WTC11 (cell line): Measurements from ENCODE around the gene MYH1. TPM values are rescaled to one million over a fixed set of nuclear protein-coding genes. Genes with fewer than 3 reads are reported as not detected.

Source experiments
- ATAC-seq: fragments of 200-7000 bp; cut with Tn5 transposase; 2 replicates; pipeline ENCODE4 v1.10.0; 2021; ENCODE audit warnings: mild to moderate bottlenecking, moderate library complexity
- CTCF ChIA-PET: fragments of 300-600 bp; sonication (Branson Sonifier 250); formaldehyde crosslinking; loops from one replicate; lab custom pipeline; 2021; ENCODE audit warnings: antibody characterized with exemption; lab: Charles Lee
- POLR2A ChIA-PET: fragments of 350-600 bp; sonication (Branson Sonifier 250); formaldehyde crosslinking; loops from one replicate; lab custom pipeline; 2021; ENCODE audit warnings: antibody characterized with exemption; lab: Charles Lee
- DNase-seq: peaks from one replicate; pipeline ENCODE4 v3.0.0; 2021; ENCODE audit warnings: low spot score
- H3K27ac Mint-ChIP-seq: 2 replicates; pipeline ENCODE4 v1.8.0; 2021; ENCODE audit warnings: mixed read lengths
- H3K27me3 Mint-ChIP-seq: 2 replicates; pipeline ENCODE4 v1.8.0; 2021; ENCODE audit warnings: low read depth, mild to moderate bottlenecking, moderate library complexity, mixed read lengths
- H3K36me3 Mint-ChIP-seq: 2 replicates; pipeline ENCODE4 v1.8.0; 2021; ENCODE audit warnings: mixed read lengths
- H3K4me1 Mint-ChIP-seq: 2 replicates; pipeline ENCODE4 v1.8.0; 2022; ENCODE audit warnings: mixed read lengths
- H3K4me3 Mint-ChIP-seq: 2 replicates; pipeline ENCODE4 v1.8.0; 2021; ENCODE audit warnings: mild to moderate bottlenecking, moderate library complexity, mixed read lengths
- H3K9me3 Mint-ChIP-seq: 2 replicates; pipeline ENCODE4 v1.8.0; 2021; ENCODE audit warnings: mixed read lengths
- ATF1 ChIP-seq: sonication (generic); formaldehyde crosslinking; IDR thresholded peaks from 2 replicates; pipeline ENCODE4 v1.8.1; 2023; ENCODE audit warnings: mild to moderate bottlenecking, moderate library complexity, missing genetic modification reagents
- CREM ChIP-seq: sonication (generic); formaldehyde crosslinking; IDR thresholded peaks from 2 replicates; pipeline ENCODE4 v1.8.1; 2022; ENCODE audit warnings: mild to moderate bottlenecking, missing genetic modification reagents, moderate library complexity
- ELF4 ChIP-seq: sonication (generic); formaldehyde crosslinking; IDR thresholded peaks from 2 replicates; pipeline ENCODE4 v1.8.1; 2022; ENCODE audit warnings: low read depth, mild to moderate bottlenecking, moderate library complexity, missing genetic modification reagents
- EMX1 ChIP-seq: fragments of 250-450 bp; sonication (Bioruptor Pico); IDR thresholded peaks from 2 replicates; pipeline ENCODE4 v1.8.0; 2021; ENCODE audit warnings: mild to moderate bottlenecking
- ETV6 ChIP-seq: sonication (generic); formaldehyde crosslinking; IDR thresholded peaks from 2 replicates; pipeline ENCODE4 v1.8.1; 2022; ENCODE audit warnings: mild to moderate bottlenecking, missing genetic modification reagents
- FOXJ3 ChIP-seq: sonication (generic); formaldehyde crosslinking; IDR thresholded peaks from 2 replicates; pipeline ENCODE4 v1.9.0; 2021; ENCODE audit warnings: missing genetic modification reagents, mild to moderate bottlenecking, borderline replicate concordance
- GABPB1 ChIP-seq: sonication (generic); formaldehyde crosslinking; IDR thresholded peaks from 2 replicates; pipeline ENCODE4 v1.8.1; 2023; ENCODE audit warnings: mild to moderate bottlenecking, missing genetic modification reagents
- JAZF1 ChIP-seq: fragments of 250-450 bp; sonication (Bioruptor Pico); IDR thresholded peaks from 2 replicates; pipeline ENCODE4 v1.9.0; 2021; ENCODE audit warnings: moderate library complexity, mild to moderate bottlenecking, inconsistent platforms
- MXD4 ChIP-seq: fragments of 250-450 bp; sonication (Bioruptor Pico); IDR thresholded peaks from 2 replicates; pipeline ENCODE4 v1.8.0; 2021; ENCODE audit warnings: mild to moderate bottlenecking, moderate library complexity, borderline replicate concordance
- PRRX2 ChIP-seq: fragments of 250-450 bp; sonication (Bioruptor Pico); IDR thresholded peaks from 2 replicates; pipeline ENCODE4 v1.8.0; 2021; ENCODE audit warnings: mild to moderate bottlenecking
- SMAD4 ChIP-seq: sonication (generic); formaldehyde crosslinking; IDR thresholded peaks from 2 replicates; pipeline ENCODE4 v1.8.0; 2022; ENCODE audit warnings: mild to moderate bottlenecking, missing genetic modification reagents
- SOX15 ChIP-seq: fragments of 250-450 bp; sonication (Bioruptor Pico); IDR thresholded peaks from 2 replicates; pipeline ENCODE4 v1.9.0; 2021; ENCODE audit warnings: mild to moderate bottlenecking
- ZNF121 ChIP-seq: sonication (generic); formaldehyde crosslinking; IDR thresholded peaks from 2 replicates; pipeline ENCODE4 v1.8.0; 2023; ENCODE audit warnings: missing genetic modification reagents
- ZNF396 ChIP-seq: fragments of 250-450 bp; sonication (Bioruptor Pico); IDR thresholded peaks from 2 replicates; pipeline ENCODE4 v1.8.0; 2021; ENCODE audit warnings: mild to moderate bottlenecking, moderate library complexity, borderline replicate concordance
- total RNA-seq: library from RNA; stranded (reverse); gene quantifications from 3 replicates; pipeline ENCODE4 v1.2.3, GENCODE V29; 2021
- TF ChIP-seq, protein P1 (sequence below): sonication (generic); formaldehyde crosslinking; IDR thresholded peaks from 2 replicates; pipeline ENCODE4 v1.8.1; 2022; ENCODE audit warnings: mild to moderate bottlenecking, missing genetic modification reagents, moderate library complexity, borderline replicate concordance
- TF ChIP-seq, protein P2 (sequence below): fragments of 200-600 bp; IDR thresholded peaks from 2 replicates; pipeline ENCODE4 v1.8.0; 2022; ENCODE audit warnings: antibody characterized with exemption
- TF ChIP-seq, protein P3 (sequence below): sonication (generic); formaldehyde crosslinking; IDR thresholded peaks from 2 replicates; pipeline ENCODE4 v1.8.1; 2022; ENCODE audit warnings: low read depth, missing genetic modification reagents, borderline replicate concordance
- TF ChIP-seq, protein P4 (sequence below): sonication (generic); formaldehyde crosslinking; IDR thresholded peaks from 2 replicates; pipeline ENCODE4 v1.8.1; 2023; ENCODE audit warnings: mild to moderate bottlenecking, missing genetic modification reagents
- TF ChIP-seq, protein P5 (sequence below): fragments of 250-450 bp; sonication (Bioruptor Pico); conservative IDR thresholded peaks from 2 replicates; pipeline ENCODE4 v1.9.0; 2021; ENCODE audit warnings: mild to moderate bottlenecking
- TF ChIP-seq, protein P6 (sequence below): fragments of 250-450 bp; sonication (Bioruptor Pico); IDR thresholded peaks from 2 replicates; pipeline ENCODE4 v1.8.0; 2021; ENCODE audit warnings: mild to moderate bottlenecking

Gene MYH1
- total RNA-seq, 1 experiment from 2014 or later, result not detected

DNA sequence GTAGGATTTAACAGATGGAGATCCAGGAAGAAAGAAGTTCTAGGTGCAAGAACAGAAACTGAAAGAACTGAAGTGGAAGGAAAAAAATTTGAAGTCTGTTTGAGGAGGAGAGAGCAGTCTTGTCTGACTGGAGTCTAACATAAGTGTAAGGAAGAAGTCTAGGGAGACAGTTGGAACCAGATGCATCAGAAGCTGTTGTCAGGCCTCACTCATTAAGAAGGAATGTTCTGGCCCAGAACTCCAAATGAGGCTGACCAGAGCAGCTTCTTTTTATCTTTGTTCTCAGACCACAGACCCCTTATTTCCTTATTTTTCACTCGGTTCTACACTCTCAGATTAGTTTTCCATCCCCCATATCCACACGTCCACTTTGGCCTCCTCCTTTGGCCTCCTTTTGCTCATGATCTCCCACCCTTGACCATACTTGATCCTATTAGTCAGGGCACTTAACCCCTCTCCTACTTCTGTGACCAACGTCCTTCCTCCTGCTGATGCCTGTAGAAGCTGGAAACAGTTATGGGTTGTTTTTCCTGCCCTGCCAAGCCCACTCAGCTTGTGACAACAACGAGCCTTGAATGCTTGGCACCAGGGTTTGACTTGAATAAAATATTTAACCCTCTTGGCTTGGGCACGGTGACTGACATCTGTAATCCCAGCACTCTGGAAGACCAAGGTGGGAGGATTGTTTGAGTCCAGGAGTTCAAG, 38.1 kb upstream of the MYH1 start:
- no peaks in the 10 kb centered on the region for H3K36me3 Mint-ChIP-seq
- POLR2A ChIA-PET, result no interaction called here
- H3K9me3 Mint-ChIP-seq, result peaks cover 6% of the 10 kb centered on the region
- ATAC-seq (no peak), DNase-seq (no peak)
- CTCF ChIA-PET, result interaction anchor here (1.6 kb wide), 1 partner anchor 58 kb away, joined by 5 read pairs; no protein-coding TSS in a partner anchor
- H3K4me1 Mint-ChIP-seq, result peaks cover 42% of the 10 kb centered on the region
- no peak overlapping the region for H3K27ac Mint-ChIP-seq
- H3K27me3 Mint-ChIP-seq, result no peaks in the 10 kb centered on the region
- TF ChIP-seq MXD4 (CRISPR knock-in tag) (no peak), SOX15 (CRISPR knock-in tag) (no peak)
- TF ChIP-seq, protein P1, sequence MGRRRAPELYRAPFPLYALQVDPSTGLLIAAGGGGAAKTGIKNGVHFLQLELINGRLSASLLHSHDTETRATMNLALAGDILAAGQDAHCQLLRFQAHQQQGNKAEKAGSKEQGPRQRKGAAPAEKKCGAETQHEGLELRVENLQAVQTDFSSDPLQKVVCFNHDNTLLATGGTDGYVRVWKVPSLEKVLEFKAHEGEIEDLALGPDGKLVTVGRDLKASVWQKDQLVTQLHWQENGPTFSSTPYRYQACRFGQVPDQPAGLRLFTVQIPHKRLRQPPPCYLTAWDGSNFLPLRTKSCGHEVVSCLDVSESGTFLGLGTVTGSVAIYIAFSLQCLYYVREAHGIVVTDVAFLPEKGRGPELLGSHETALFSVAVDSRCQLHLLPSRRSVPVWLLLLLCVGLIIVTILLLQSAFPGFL, result no peak
- no peak overlapping the region for H3K4me3 Mint-ChIP-seq

DNA sequence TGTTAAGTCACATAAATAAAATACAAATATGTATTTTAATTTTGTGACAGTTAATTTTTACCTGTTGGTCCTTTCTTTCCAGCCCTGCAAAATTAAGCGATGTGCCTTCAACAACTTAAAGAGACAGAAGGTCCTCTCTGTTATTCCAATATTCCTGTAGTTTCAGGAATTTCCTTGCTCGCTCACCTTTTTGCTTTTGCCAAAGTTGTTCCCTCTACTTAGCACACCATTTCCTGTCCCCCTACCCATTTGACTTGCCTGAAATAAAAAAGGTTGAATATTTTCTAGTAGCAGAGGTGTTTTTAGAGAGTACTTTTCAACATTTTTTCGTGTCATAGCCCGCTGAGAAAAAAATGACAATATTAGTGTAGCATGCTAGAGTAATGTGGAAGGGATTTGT, 31.7 kb upstream of the MYH1 start:
- Mint-ChIP-seq H3K4me3 (peak overlapping the region; percentile 44), H3K27ac (peak overlapping the region; percentile 92), H3K27me3 (no peaks in the 10 kb centered on the region), H3K36me3 (no peaks in the 10 kb centered on the region), H3K4me1 (peaks cover 61% of the 10 kb centered on the region), H3K9me3 (peaks cover 6% of the 10 kb centered on the region)
- ChIA-PET CTCF (interaction anchor here (0.7 to 1.7 kb wide), 8 partner anchors 11 to 660 kb away, joined by 3 to 8 read pairs (median 4); no protein-coding TSS in a partner anchor), POLR2A (no interaction called here)
- ATAC-seq (no peak), DNase-seq (no peak)
- TF ChIP-seq, protein P2, sequence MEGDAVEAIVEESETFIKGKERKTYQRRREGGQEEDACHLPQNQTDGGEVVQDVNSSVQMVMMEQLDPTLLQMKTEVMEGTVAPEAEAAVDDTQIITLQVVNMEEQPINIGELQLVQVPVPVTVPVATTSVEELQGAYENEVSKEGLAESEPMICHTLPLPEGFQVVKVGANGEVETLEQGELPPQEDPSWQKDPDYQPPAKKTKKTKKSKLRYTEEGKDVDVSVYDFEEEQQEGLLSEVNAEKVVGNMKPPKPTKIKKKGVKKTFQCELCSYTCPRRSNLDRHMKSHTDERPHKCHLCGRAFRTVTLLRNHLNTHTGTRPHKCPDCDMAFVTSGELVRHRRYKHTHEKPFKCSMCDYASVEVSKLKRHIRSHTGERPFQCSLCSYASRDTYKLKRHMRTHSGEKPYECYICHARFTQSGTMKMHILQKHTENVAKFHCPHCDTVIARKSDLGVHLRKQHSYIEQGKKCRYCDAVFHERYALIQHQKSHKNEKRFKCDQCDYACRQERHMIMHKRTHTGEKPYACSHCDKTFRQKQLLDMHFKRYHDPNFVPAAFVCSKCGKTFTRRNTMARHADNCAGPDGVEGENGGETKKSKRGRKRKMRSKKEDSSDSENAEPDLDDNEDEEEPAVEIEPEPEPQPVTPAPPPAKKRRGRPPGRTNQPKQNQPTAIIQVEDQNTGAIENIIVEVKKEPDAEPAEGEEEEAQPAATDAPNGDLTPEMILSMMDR, result no peak
- TF ChIP-seq ATF1 (CRISPR knock-in tag) (no peak), CREM (CRISPR knock-in tag) (no peak), ZNF121 (CRISPR knock-in tag) (no peak), ETV6 (CRISPR knock-in tag) (no peak), EMX1 (no peak)
- TF ChIP-seq, protein P3, sequence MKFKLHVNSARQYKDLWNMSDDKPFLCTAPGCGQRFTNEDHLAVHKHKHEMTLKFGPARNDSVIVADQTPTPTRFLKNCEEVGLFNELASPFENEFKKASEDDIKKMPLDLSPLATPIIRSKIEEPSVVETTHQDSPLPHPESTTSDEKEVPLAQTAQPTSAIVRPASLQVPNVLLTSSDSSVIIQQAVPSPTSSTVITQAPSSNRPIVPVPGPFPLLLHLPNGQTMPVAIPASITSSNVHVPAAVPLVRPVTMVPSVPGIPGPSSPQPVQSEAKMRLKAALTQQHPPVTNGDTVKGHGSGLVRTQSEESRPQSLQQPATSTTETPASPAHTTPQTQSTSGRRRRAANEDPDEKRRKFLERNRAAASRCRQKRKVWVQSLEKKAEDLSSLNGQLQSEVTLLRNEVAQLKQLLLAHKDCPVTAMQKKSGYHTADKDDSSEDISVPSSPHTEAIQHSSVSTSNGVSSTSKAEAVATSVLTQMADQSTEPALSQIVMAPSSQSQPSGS, result no peak
- TF ChIP-seq, protein P4, sequence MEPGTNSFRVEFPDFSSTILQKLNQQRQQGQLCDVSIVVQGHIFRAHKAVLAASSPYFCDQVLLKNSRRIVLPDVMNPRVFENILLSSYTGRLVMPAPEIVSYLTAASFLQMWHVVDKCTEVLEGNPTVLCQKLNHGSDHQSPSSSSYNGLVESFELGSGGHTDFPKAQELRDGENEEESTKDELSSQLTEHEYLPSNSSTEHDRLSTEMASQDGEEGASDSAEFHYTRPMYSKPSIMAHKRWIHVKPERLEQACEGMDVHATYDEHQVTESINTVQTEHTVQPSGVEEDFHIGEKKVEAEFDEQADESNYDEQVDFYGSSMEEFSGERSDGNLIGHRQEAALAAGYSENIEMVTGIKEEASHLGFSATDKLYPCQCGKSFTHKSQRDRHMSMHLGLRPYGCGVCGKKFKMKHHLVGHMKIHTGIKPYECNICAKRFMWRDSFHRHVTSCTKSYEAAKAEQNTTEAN (CRISPR knock-in tag), result no peak
- TF ChIP-seq, all 79 proteins: peak for 0

DNA sequence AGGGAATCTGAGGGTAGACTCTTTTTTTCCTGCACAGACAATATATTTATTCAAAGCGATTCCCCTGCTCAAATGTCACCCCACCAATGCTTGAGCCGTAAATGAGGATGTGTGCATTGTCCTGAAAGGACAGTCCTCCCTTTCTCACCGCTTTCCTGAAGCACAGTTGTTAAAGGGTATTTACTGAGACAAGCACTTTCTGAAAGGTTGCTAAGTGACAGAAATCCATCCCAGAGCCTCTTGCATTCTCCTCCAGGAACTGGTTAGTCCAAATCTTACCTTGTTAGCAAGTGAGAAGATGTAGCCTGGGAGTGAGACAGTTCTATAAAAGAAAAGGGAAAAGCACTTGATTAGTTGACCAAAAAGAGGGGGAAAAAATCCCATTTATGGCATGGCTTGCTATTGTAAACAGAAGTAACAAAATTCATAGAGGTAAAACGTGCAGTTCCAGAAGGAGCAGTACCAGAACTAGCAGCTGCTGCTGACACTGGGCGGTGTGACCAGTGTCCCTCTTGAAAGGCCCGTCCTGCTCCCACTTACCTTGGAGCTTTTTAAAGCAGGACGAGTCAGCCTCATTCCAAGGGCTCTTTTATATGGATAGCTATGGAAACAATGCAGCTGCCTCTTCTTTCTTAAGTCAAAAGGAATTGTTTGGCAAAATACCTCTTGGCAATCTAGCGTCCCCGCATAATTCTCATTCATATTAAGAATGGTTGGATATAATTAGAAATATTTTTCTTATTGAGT, 30.9 kb upstream of the MYH1 start, which contains the start of gene MYH2:
Gene MYH2, minus strand, starts transcription at position 563 of the 747 bp plus-strand sequence. CDS start 1,738 bp downstream, outside the sequence.
- ChIA-PET CTCF (interaction anchor here (0.7 to 1.7 kb wide), 8 partner anchors 10 to 659 kb away, joined by 3 to 8 read pairs (median 4); no protein-coding TSS in a partner anchor), POLR2A (no interaction called here)
- Mint-ChIP-seq H3K4me1 (peaks cover 56% of the 10 kb centered on the region), H3K4me3 (peak within 1 kb of the TSS; percentile 44), H3K27ac (peak within 1 kb of the TSS; percentile 96), H3K27me3 (no peaks in the 10 kb centered on the region), H3K36me3 (no peaks in the 10 kb centered on the region), H3K9me3 (peaks cover 3% of the 10 kb centered on the region)
- ATAC-seq, result peak; percentile 84
- DNase-seq, result peak; percentile 20
- TF ChIP-seq SMAD4 (CRISPR knock-in tag), result no peak
- TF ChIP-seq, protein P5, sequence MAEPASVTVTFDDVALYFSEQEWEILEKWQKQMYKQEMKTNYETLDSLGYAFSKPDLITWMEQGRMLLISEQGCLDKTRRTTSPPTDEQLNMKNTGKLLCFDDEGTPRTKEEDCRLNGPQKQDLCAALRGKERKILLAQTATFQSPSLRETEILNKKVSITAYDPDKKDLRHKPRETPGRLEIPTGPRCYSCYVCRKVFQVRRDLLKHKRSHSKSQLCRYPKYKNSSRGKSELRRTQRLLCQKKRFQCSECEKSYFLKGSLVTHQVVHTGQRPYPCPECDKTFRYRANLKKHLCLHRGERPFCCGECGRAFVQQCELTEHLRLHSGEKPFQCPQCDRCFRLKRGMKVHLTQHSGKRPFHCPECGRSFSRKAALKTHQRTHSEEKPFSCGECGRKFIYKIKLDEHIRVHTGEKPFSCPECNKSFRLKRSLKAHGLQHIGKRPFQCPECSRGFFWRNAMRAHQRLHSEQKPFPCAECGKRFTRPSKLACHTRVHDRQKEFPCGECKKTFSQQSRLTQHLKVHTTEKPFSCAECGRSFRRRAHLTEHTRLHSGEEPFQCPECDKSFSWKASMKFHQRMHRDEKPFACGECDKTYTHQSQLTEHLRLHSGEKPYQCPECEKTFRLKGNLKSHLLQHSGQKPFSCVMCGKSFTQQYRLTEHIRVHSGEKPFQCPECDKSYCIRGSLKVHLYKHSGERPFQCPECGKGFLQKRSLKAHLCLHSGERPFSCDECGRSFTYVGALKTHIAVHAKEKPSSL (CRISPR knock-in tag), result no peak
- no peak for TF ChIP-seq PRRX2 (CRISPR knock-in tag)
- no peak for TF ChIP-seq FOXJ3 (CRISPR knock-in tag)
- no peak for TF ChIP-seq ZNF396
- TF ChIP-seq, protein P3, result no peak
- TF ChIP-seq, protein P6, sequence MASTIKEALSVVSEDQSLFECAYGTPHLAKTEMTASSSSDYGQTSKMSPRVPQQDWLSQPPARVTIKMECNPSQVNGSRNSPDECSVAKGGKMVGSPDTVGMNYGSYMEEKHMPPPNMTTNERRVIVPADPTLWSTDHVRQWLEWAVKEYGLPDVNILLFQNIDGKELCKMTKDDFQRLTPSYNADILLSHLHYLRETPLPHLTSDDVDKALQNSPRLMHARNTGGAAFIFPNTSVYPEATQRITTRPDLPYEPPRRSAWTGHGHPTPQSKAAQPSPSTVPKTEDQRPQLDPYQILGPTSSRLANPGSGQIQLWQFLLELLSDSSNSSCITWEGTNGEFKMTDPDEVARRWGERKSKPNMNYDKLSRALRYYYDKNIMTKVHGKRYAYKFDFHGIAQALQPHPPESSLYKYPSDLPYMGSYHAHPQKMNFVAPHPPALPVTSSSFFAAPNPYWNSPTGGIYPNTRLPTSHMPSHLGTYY (CRISPR knock-in tag), result no peak
- TF ChIP-seq GABPB1 (CRISPR knock-in tag), result no peak
- TF ChIP-seq JAZF1 (CRISPR knock-in tag), result no peak
- TF ChIP-seq ELF4 (CRISPR knock-in tag), result no peak
